GM23338 (cell line): ENCODE results near the gene CD226. TPM values are rescaled to one million over a fixed set of nuclear protein-coding genes. Genes with fewer than 3 reads are reported as not detected.

Source experiments
- ATAC-seq: fragments of 200-7000 bp; cut with Tn5 transposase; 3 replicates; pipeline ENCODE4 v1.9.1; 2020
- DNase-seq: peaks from one replicate; pipeline ENCODE4 v3.0.0-alpha.2; 2015; ENCODE audit warnings: low spot score
- H2AFZ ChIP-seq: fragments of 200-600 bp; sonication (generic); 2 replicates; pipeline ENCODE4 v1.8.0; 2016; ENCODE audit warnings: antibody characterized with exemption, mild to moderate bottlenecking, moderate library complexity
- H3F3A ChIP-seq: fragments of 200-600 bp; sonication (generic); replicated peaks from 2 replicates; pipeline ENCODE4 v1.8.0; 2017; ENCODE audit warnings: antibody characterized with exemption, mixed run types, low read depth
- H3K27ac ChIP-seq: fragments of 200-600 bp; sonication (generic); 2 replicates; pipeline ENCODE4 v1.6.1; 2016; ENCODE audit warnings: low read depth
- H3K27me3 ChIP-seq: fragments of 200-600 bp; sonication (generic); 2 replicates; pipeline ENCODE4 v1.8.0; 2016; ENCODE audit warnings: mild to moderate bottlenecking, mixed run types, moderate library complexity; ENCODE audit not compliant: insufficient read depth
- H3K36me3 ChIP-seq: fragments of 200-600 bp; sonication (generic); 2 replicates; pipeline ENCODE4 v1.8.0; 2016; ENCODE audit warnings: mild to moderate bottlenecking; ENCODE audit not compliant: insufficient read depth
- H3K4me1 ChIP-seq: fragments of 200-600 bp; sonication (generic); 2 replicates; pipeline ENCODE4 v1.8.0; 2016; ENCODE audit warnings: mild to moderate bottlenecking, moderate library complexity; ENCODE audit not compliant: insufficient read depth
- H3K4me2 ChIP-seq: fragments of 200-600 bp; sonication (generic); 2 replicates; pipeline ENCODE4 v1.7.1; 2017; ENCODE audit warnings: mixed run types
- H3K4me3 ChIP-seq: fragments of 200-600 bp; sonication (generic); 2 replicates; pipeline ENCODE4 v1.6.1; 2016; ENCODE audit warnings: mixed run types
- H3K79me2 ChIP-seq: fragments of 200-600 bp; sonication (generic); replicated peaks from 2 replicates; pipeline ENCODE4 v1.8.0; 2017; ENCODE audit warnings: mild to moderate bottlenecking; ENCODE audit not compliant: insufficient read depth
- H3K9me2 ChIP-seq: fragments of 200-600 bp; sonication (generic); 2 replicates; pipeline ENCODE4 v1.8.0; 2017; ENCODE audit not compliant: insufficient read depth
- H4K20me1 ChIP-seq: fragments of 200-600 bp; sonication (generic); replicated peaks from 2 replicates; pipeline ENCODE4 v1.8.0; 2017; ENCODE audit warnings: mild to moderate bottlenecking; ENCODE audit not compliant: insufficient read depth
- H3K27ac Mint-ChIP-seq: 2 replicates; pipeline ENCODE4 v1.8.0; 2020; ENCODE audit warnings: inconsistent platforms, mild to moderate bottlenecking, moderate library complexity, mixed read lengths
- H3K27me3 Mint-ChIP-seq: 3 replicates; pipeline ENCODE4 v1.8.0; 2022; ENCODE audit warnings: low read depth, mild to moderate bottlenecking, moderate library complexity, mixed read lengths, inconsistent platforms; ENCODE audit not compliant: insufficient read depth, poor library complexity
- H3K36me3 Mint-ChIP-seq: 3 replicates; pipeline ENCODE4 v1.8.0; 2021; ENCODE audit warnings: low read depth, mild to moderate bottlenecking, inconsistent platforms, moderate library complexity, mixed read lengths
- H3K4me1 Mint-ChIP-seq: 3 replicates; pipeline ENCODE4 v1.8.0; 2020; ENCODE audit warnings: mild to moderate bottlenecking, inconsistent platforms, mixed read lengths
- H3K4me3 Mint-ChIP-seq: 3 replicates; pipeline ENCODE4 v1.8.0; 2021; ENCODE audit warnings: moderate library complexity, mild to moderate bottlenecking, inconsistent platforms, mixed read lengths
- H3K9me3 Mint-ChIP-seq: 3 replicates; pipeline ENCODE4 v1.8.0; 2020; ENCODE audit warnings: moderate library complexity, mild to moderate bottlenecking, inconsistent platforms, mixed read lengths
- CTCF ChIP-seq, 2 experiments: fragments of 200-600 bp in 1 of 2; sonication (generic) in 1 of 2; conservative IDR thresholded peaks; 2 replicates each; pipeline versions ENCODE4 v1.5.1 to v1.6.1; 2016 to 2017; ENCODE audit warnings: antibody characterized with exemption in 2 of 2, low read depth in 2 of 2, mild to moderate bottlenecking in 2 of 2, moderate library complexity in 1 of 2
- ETS1 ChIP-seq: IDR thresholded peaks from 2 replicates; pipeline ENCODE4 v1.6.1; 2016; ENCODE audit warnings: antibody characterized with exemption
- EZH2 ChIP-seq: fragments of 200-600 bp; sonication (generic); IDR thresholded peaks from one replicate; pipeline ENCODE4 v1.8.0; 2017; ENCODE audit warnings: antibody characterized with exemption, mild to moderate bottlenecking, low read depth; ENCODE audit not compliant: unreplicated experiment
- EZH2phosphoT487 ChIP-seq: fragments of 200-600 bp; sonication (generic); IDR thresholded peaks from one replicate; pipeline ENCODE4 v1.8.1; 2018; ENCODE audit warnings: antibody characterized with exemption; ENCODE audit not compliant: unreplicated experiment
- JUNB ChIP-seq: IDR thresholded peaks from one replicate; pipeline ENCODE4 v1.6.1; 2016; ENCODE audit warnings: antibody characterized with exemption; ENCODE audit not compliant: unreplicated experiment
- NANOG ChIP-seq: IDR thresholded peaks from 2 replicates; pipeline ENCODE4 v1.6.1; 2016; ENCODE audit warnings: antibody characterized with exemption, borderline replicate concordance
- REST ChIP-seq: IDR thresholded peaks from one replicate; pipeline ENCODE4 v1.6.1; 2018; ENCODE audit warnings: antibody characterized with exemption; ENCODE audit not compliant: unreplicated experiment
- STAT1 ChIP-seq: IDR thresholded peaks from one replicate; pipeline ENCODE4 v1.6.1; 2016; ENCODE audit warnings: antibody characterized with exemption; ENCODE audit not compliant: unreplicated experiment
- ZNF331 ChIP-seq: fragments of 250-450 bp; sonication (Bioruptor Pico); IDR thresholded peaks from 2 replicates; pipeline ENCODE4 v1.5.0; 2020; ENCODE audit warnings: low read depth, mild to moderate bottlenecking, moderate library complexity
- ZNF462 ChIP-seq: fragments of 250-450 bp; sonication (Bioruptor Pico); IDR thresholded peaks from 2 replicates; pipeline ENCODE4 v1.5.0; 2020; ENCODE audit warnings: mild to moderate bottlenecking, moderate library complexity
- polyA plus RNA-seq: library from polyadenylated mRNA; unstranded; fragments of >200 nt; fragmentation: Nextera tagmentation; extraction: Ambion mirVana; gene quantifications from 2 replicates; pipeline ENCODE4 v1.2.1, GENCODE V29; 2016
- total RNA-seq: library from RNA; depleted of rRNA; stranded (reverse); fragments of >200 nt; shearing (Covaris generic); gene quantifications from 2 replicates; pipeline ENCODE4 v1.2.3, GENCODE V29; 2014

Gene CD226
- total and polyA plus RNA-seq, 2 experiments from 2014 or later = not detected

GRCh38 chr18:69963196-69963595, 15.5 kb upstream of the CD226 start:
- no peaks in the 10 kb centered on the region for H3K9me2 ChIP-seq
- Mint-ChIP-seq H3K36me3 (no peaks in the 10 kb centered on the region), H3K27ac (no peak overlapping the region), H3K27me3 (peaks cover 4% of the 10 kb centered on the region), H3K9me3 (no peaks in the 10 kb centered on the region), H3K4me1 (no peaks in the 10 kb centered on the region), H3K4me3 (no peak overlapping the region)
- H3K36me3 ChIP-seq = no peaks in the 10 kb centered on the region
- H3K4me2 ChIP-seq = no peak overlapping the region
- TF ChIP-seq EZH2phosphoT487 = no peak
- H2AFZ ChIP-seq = no peak overlapping the region
- no peaks in the 10 kb centered on the region for H3K27me3 ChIP-seq
- no peak for ATAC-seq
- no peaks in the 10 kb centered on the region for H3K4me1 ChIP-seq
- no peaks in the 10 kb centered on the region for H4K20me1 ChIP-seq
- DNase-seq = no peak
- no peaks in the 10 kb centered on the region for H3K79me2 ChIP-seq
- no peaks in the 10 kb centered on the region for H3F3A ChIP-seq
- H3K27ac ChIP-seq = no peak overlapping the region
- H3K4me3 ChIP-seq = no peak overlapping the region

- H3F3A ChIP-seq = no peaks in the 10 kb centered on the region
- no peaks in the 10 kb centered on the region for H3K27me3 ChIP-seq
- ATAC-seq (no peak), DNase-seq (no peak)
- H3K4me3 ChIP-seq = no peak overlapping the region
- H4K20me1 ChIP-seq = no peaks in the 10 kb centered on the region
- H2AFZ ChIP-seq = no peak overlapping the region
- H3K4me1 Mint-ChIP-seq = no peaks in the 10 kb centered on the region
- peaks cover 2% of the 10 kb centered on the region for H3K27me3 Mint-ChIP-seq
- H3K4me1 ChIP-seq = no peaks in the 10 kb centered on the region
- no peaks in the 10 kb centered on the region for H3K9me2 ChIP-seq
- no peak overlapping the region for H3K27ac Mint-ChIP-seq
- H3K79me2 ChIP-seq = no peaks in the 10 kb centered on the region
- no peak overlapping the region for H3K4me3 Mint-ChIP-seq
- no peaks in the 10 kb centered on the region for H3K36me3 ChIP-seq
- H3K36me3 Mint-ChIP-seq = no peaks in the 10 kb centered on the region
- no peak overlapping the region for H3K27ac ChIP-seq
- no peak overlapping the region for H3K4me2 ChIP-seq
- H3K9me3 Mint-ChIP-seq = no peaks in the 10 kb centered on the region; the same call in 2 of the 3 replicates
- TF ChIP-seq STAT1 (no peak), EZH2phosphoT487 (no peak), NANOG (no peak), ETS1 (no peak), REST (no peak), ZNF462 (CRISPR knock-in tag) (no peak), ZNF331 (CRISPR knock-in tag) (no peak), CTCF (conservative IDR thresholded peaks at IDR 0.05; ENCODE audit: low read depth in 2 of 2) (no peak), JUNB (no peak), EZH2 (no peak)
These were observed 14.0 kb upstream of the CD226 start for GRCh38 chr18:69961718-69962117.
